ENCODE results near the gene DKC1. TPM values are rescaled to one million over a fixed set of nuclear protein-coding genes. Genes with fewer than 3 reads are reported as not detected.
"Not testable (repeated sequence)": the region's sequence is repeated elsewhere in the genome, so short reads cannot be mapped to it uniquely, and the experiment has no call there.

DKC1 gene
- total and polyA plus RNA-seq, 2 experiments from 2014 or later, result 120 to 165 TPM

- DNase-seq (ENCODE audit: low spot score); H3K4me3 ChIP-seq; H3K27me3 Mint-ChIP-seq (ENCODE audit: insufficient read depth, low read depth, poor library complexity); H3K27me3 ChIP-seq (ENCODE audit: insufficient read depth); H3K27ac Mint-ChIP-seq; H3K79me2 ChIP-seq (replicated peaks; ENCODE audit: insufficient read depth); H3F3A ChIP-seq (replicated peaks; ENCODE audit: low read depth); H2AFZ ChIP-seq; H3K27ac ChIP-seq (ENCODE audit: low read depth); H4K20me1 ChIP-seq (replicated peaks; ENCODE audit: insufficient read depth); H3K4me2 ChIP-seq; ATAC-seq; H3K9me2 ChIP-seq (ENCODE audit: insufficient read depth); H3K36me3 ChIP-seq (ENCODE audit: insufficient read depth); H3K4me3 Mint-ChIP-seq: not testable (repeated sequence)
- H3K36me3 Mint-ChIP-seq (ENCODE audit: low read depth), result peaks cover 24% of the 10 kb centered on the region
- peaks cover 31% of the 10 kb centered on the region for H3K4me1 ChIP-seq (ENCODE audit: insufficient read depth)
- peaks cover 20% of the 10 kb centered on the region for H3K9me3 Mint-ChIP-seq
- H3K4me1 Mint-ChIP-seq, result peaks cover 42% of the 10 kb centered on the region
These were observed 53.7 kb downstream of the DKC1 start for GRCh38 chrX:154816326-154816898.

- not testable (repeated sequence) for H3K27ac Mint-ChIP-seq, H3K4me3 ChIP-seq
These were observed 54.5 kb downstream of the DKC1 start for GRCh38 chrX:154817048-154817618.

GRCh38 chrX:154818916-154819770, 56.5 kb downstream of the DKC1 start:
- peaks cover 24% of the 10 kb centered on the region for H3K36me3 Mint-ChIP-seq (ENCODE audit: low read depth)
- peak overlapping the region; percentile 76; the same call in 1 of the 2 replicates for H3K27ac Mint-ChIP-seq
- H3K79me2 ChIP-seq (replicated peaks; ENCODE audit: insufficient read depth), result no peaks in the 10 kb centered on the region; the same call in 1 of the 2 replicates
- H4K20me1 ChIP-seq (replicated peaks; ENCODE audit: insufficient read depth), result no peaks in the 10 kb centered on the region
- ATAC-seq (no peak), DNase-seq (ENCODE audit: low spot score) (no peak)
- peaks cover 16% of the 10 kb centered on the region; the same call in 1 of the 2 replicates for H3K4me1 ChIP-seq (ENCODE audit: insufficient read depth)
- peaks cover 4% of the 10 kb centered on the region for H3K27me3 Mint-ChIP-seq (ENCODE audit: insufficient read depth, low read depth, poor library complexity)
- TF ChIP-seq STAT1 (IDR thresholded peaks at IDR 0.05; ENCODE audit: unreplicated experiment), result no peak
- TF ChIP-seq CREB1 (CRISPR knock-in tag; IDR thresholded peaks at IDR 0.05; ENCODE audit: low read depth), result no peak
- no peak for TF ChIP-seq JUNB (IDR thresholded peaks at IDR 0.05; ENCODE audit: unreplicated experiment)
- TF ChIP-seq ZNF331 (CRISPR knock-in tag; IDR thresholded peaks at IDR 0.05; ENCODE audit: low read depth), result no peak
- no peak for TF ChIP-seq REST (IDR thresholded peaks at IDR 0.05; ENCODE audit: unreplicated experiment)
- no peak for TF ChIP-seq EZH2phosphoT487 (IDR thresholded peaks at IDR 0.05; ENCODE audit: unreplicated experiment)
- no peak for TF ChIP-seq EZH2 (IDR thresholded peaks at IDR 0.05; ENCODE audit: low read depth, unreplicated experiment)
- TF ChIP-seq ETS1 (IDR thresholded peaks at IDR 0.05), result no peak
- TF ChIP-seq POLR2AphosphoS5 (IDR thresholded peaks at IDR 0.05; ENCODE audit: low read depth), result no peak
- no peak for TF ChIP-seq CTCF (conservative IDR thresholded peaks at IDR 0.05; ENCODE audit: low read depth in 2 of 2)
- TF ChIP-seq NANOG (IDR thresholded peaks at IDR 0.05; ENCODE audit: borderline replicate concordance), result no peak
- H3K4me2 ChIP-seq, result peak overlapping the region; percentile 42; the same call in 1 of the 2 replicates
- no peak overlapping the region for H2AFZ ChIP-seq
- peak overlapping the region; percentile 96 for H3K27ac ChIP-seq (ENCODE audit: low read depth)
- H3K9me2 ChIP-seq (ENCODE audit: insufficient read depth), result no peaks in the 10 kb centered on the region
- peaks cover 20% of the 10 kb centered on the region for H3K9me3 Mint-ChIP-seq
- peaks cover 38% of the 10 kb centered on the region for H3K4me1 Mint-ChIP-seq
- H3K4me3 Mint-ChIP-seq, result no peak overlapping the region
- no peak overlapping the region for H3K4me3 ChIP-seq
- 0 out of 2 replicates have a peak, but pooled peaks cover 4% of the 10 kb centered on the region for H3F3A ChIP-seq (replicated peaks; ENCODE audit: low read depth)
- no peaks in the 10 kb centered on the region for H3K27me3 ChIP-seq (ENCODE audit: insufficient read depth)
- no peaks in the 10 kb centered on the region for H3K36me3 ChIP-seq (ENCODE audit: insufficient read depth)

More at GRCh38 chrX:154817048-154817618, 54.5 kb downstream of the DKC1 start:
- H4K20me1 ChIP-seq (replicated peaks; ENCODE audit: insufficient read depth); H3K27me3 Mint-ChIP-seq (ENCODE audit: insufficient read depth, low read depth, poor library complexity); H2AFZ ChIP-seq; H3K4me3 Mint-ChIP-seq; H3F3A ChIP-seq (replicated peaks; ENCODE audit: low read depth); H3K36me3 ChIP-seq (ENCODE audit: insufficient read depth); ATAC-seq; H3K4me2 ChIP-seq; H3K27ac ChIP-seq (ENCODE audit: low read depth); DNase-seq (ENCODE audit: low spot score); H3K79me2 ChIP-seq (replicated peaks; ENCODE audit: insufficient read depth); H3K9me2 ChIP-seq (ENCODE audit: insufficient read depth); H3K27me3 ChIP-seq (ENCODE audit: insufficient read depth): not testable (repeated sequence)
- Mint-ChIP-seq H3K4me1 (peaks cover 47% of the 10 kb centered on the region), H3K36me3 (ENCODE audit: low read depth) (peaks cover 24% of the 10 kb centered on the region), H3K9me3 (peaks cover 20% of the 10 kb centered on the region)
- peaks cover 31% of the 10 kb centered on the region for H3K4me1 ChIP-seq (ENCODE audit: insufficient read depth)

All from GM23338 (cell line).